NOMO-1 treated with dmso at 0.1 percent for 144 hours (cell line): Measurements from ENCODE around the gene HEPN1.
A peak's percentile ranks its signal among the peaks of the same experiment; 100 is the strongest.

ENCODE experiments used
- DNase-seq: peaks from one replicate; lab custom pipeline; 2025; ENCODE audit not compliant: unreplicated experiment; lab: John Stamatoyannopoulos, UW

HEPN1 gene

GRCh38 chr11:124918950-124919349, at the start of gene HEPN1:
Gene HEPN1, plus strand, starts transcription at chr11:124919250.
- no peak for DNase-seq

DNA sequence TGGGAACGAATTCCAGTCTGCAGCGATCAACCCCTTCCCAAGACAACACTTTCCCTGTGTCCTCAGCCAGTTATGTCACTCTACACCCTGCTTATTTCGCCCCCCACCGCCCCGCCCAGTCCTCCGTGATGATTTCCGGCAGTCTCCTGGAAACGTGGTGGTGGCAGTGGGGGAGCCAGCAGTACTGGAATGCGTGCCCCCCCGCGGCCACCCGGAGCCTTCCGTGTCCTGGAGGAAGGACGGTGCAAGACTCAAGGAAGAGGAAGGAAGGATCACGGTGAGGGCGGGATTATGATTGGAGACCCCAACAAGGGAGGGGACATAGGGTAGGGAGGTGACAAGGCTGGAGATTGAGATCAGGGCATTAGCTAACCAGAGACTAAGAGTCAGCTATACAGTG, 49.7 kb upstream of the HEPN1 start:
- no peak for DNase-seq

DNA sequence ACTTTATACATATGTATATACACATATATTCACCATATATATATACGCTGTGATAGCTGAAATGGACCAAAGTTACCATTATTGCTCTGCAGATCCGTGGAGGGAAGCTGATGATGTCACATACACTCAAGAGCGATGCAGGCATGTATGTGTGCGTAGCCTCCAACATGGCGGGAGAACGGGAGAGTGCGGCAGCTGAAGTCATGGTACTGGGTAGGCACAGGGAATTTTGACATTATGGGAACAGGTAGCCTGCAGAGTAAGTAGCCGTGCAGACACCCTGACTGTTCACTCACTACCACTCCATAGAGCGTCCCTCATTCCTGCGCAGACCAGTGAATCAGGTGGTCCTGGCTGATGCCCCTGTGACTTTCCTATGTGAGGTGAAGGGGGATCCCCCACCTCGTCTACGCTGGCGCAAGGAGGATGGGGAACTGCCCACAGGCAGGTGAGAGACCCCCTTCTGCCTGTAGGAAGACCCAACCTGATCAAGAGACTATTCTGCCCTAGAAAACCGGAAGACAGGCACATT, 49.1 kb upstream of the HEPN1 start:
- DNase-seq = no peak

DNA sequence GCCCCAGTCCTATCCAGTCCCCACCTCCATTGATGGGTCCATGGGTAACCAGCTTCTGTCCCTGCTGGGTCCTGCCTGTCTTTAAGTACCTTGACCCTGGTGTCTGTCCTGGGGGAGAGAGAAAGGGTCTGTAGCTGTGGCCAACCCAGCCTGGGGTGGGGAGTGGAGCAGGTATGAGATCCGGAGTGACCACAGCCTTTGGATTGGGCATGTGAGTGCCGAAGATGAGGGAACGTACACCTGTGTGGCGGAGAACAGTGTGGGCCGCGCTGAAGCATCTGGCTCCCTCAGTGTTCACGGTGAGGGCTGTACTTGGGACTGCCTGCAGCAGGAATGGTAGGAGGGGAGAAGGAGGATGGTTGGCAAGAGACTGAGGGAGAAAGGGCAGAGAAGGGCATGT, 48.6 kb upstream of the HEPN1 start:
- no peak for DNase-seq

- no peak for DNase-seq
Observed at GRCh38 chr11:124872280-124872679, 46.8 kb upstream of the HEPN1 start.

GRCh38 chr11:124872741-124873140, 46.3 kb upstream of the HEPN1 start:
- no peak for DNase-seq

GRCh38 chr11:124873951-124874350, 45.1 kb upstream of the HEPN1 start:
- no peak for DNase-seq

GRCh38 chr11:124874571-124875255, 44.3 kb upstream of the HEPN1 start:
- no peak for DNase-seq

GRCh38 chr11:124875401-124875800, 43.6 kb upstream of the HEPN1 start:
- no peak for DNase-seq

DNA sequence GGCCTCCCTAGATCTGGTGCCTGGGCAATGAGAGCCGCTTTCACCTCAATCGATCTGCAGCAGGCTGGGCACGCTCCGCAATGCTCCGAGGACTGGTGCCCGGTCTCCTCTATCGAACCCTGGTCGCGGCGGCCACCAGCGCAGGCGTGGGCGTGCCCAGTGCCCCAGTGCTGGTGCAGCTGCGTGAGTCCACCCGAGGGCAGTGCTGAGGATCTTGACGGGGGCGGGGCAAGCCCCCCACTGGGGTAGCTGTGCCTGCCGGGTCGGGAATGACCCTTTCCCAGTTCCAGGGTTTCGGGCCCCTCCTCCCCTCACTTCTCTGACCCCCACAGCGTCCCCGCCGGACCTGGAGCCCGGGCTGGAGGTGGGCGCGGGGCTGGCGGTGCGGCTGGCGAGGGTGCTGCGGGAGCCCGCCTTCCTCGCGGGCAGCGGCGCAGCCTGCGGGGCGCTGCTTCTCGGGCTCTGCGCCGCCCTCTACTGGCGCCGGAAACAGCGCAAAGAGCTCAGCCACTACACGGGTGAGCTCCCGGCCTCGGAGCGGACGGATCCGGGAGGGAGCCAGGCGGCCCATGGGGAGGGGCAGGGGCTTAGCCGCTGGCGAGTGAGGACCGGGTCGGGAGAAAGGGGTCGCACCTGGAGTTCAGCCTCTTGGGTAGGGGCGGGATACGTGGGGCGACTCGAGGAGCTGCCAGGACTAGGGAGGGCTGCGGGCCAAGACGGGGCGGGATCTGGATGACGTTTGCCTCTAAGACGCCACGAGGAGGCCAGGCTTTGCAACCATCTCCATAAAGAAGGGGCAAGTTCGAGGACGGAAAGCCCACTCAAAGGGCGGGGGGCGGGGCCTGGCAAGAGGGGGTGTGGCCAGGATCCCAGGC, 42.9 kb upstream of the HEPN1 start:
- peak; percentile 83 for DNase-seq

- DNase-seq = no peak
Observed at GRCh38 chr11:124876818-124877630, 42.0 kb upstream of the HEPN1 start.

GRCh38 chr11:124877631-124877909, 41.5 kb upstream of the HEPN1 start:
- no peak for DNase-seq

- no peak for DNase-seq
Observed at GRCh38 chr11:124877910-124878758, 40.9 kb upstream of the HEPN1 start.

GRCh38 chr11:124878759-124879492, 40.1 kb upstream of the HEPN1 start:
- no peak for DNase-seq

DNA sequence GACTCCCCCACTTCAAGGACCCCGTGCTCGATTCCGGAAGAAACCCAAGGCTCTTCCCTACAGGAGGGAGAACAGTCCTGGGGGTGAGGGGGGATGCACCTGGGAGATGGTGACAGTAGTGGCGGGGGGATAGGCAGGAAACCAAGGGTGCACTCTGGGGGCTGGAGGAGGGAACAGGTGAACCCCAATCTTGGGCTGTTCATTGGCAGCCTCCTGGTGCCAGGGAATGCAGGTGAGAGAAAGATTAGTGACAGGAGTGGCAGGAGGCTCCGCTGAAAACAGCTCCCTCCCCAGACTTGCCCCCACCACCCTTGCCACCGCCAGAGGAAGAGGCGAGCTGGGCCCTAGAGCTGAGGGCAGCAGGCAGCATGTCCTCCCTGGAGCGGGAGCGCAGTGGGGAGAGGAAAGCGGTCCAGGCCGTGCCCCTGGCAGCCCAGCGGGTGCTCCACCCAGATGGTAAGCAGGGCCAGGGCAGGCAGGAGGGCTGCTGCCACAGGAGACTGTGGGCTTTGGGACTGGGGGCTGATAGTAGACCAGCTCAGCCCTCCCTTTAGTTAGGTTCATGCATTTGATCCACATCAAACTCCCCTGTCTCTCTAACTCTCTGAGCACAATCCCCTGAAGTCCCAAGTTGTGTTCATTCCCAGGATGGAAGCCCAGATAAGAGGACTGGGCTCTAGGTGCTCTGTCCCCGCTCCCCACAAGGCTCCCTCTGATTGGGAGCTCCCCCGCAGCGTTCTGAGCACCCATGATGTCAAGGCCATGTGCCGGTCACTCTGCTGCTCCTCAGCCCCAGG, 39.4 kb upstream of the HEPN1 start:
- DNase-seq = no peak

GRCh38 chr11:124880290-124880611, 38.8 kb upstream of the HEPN1 start:
- DNase-seq = no peak

DNA sequence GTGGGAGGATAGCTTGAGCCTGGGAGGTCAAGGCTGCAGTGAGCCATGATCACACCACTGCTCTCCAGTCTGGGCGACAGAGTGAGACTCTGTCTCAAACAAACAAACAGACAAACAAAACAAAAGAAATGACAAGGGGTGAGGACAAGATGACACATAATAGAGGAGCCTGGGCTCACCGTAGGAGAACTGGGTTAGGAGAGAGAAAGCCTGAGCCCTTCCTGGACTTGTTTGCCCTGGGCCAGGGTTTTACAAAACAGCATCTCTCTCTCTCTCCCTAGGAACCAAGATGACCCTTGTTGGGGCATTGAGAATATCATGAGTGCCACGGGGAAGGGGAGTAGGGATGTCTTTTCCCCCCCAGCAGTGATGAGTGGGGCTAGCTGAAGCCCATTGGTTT, 38.1 kb upstream of the HEPN1 start:
- no peak for DNase-seq

GRCh38 chr11:124882339-124883071, 36.5 kb upstream of the HEPN1 start:
- DNase-seq = no peak

- DNase-seq = no peak
Observed at GRCh38 chr11:124884340-124884739, 34.7 kb upstream of the HEPN1 start.
